ENCODE measurements around the gene RAPSN. TPM values are rescaled to one million over a fixed set of nuclear protein-coding genes. Genes with fewer than 3 reads are reported as not detected.

Gene RAPSN
- total RNA-seq, 4 donors from 2014 or later = 0.42 to 1.4 (median 0.70) TPM

DNA sequence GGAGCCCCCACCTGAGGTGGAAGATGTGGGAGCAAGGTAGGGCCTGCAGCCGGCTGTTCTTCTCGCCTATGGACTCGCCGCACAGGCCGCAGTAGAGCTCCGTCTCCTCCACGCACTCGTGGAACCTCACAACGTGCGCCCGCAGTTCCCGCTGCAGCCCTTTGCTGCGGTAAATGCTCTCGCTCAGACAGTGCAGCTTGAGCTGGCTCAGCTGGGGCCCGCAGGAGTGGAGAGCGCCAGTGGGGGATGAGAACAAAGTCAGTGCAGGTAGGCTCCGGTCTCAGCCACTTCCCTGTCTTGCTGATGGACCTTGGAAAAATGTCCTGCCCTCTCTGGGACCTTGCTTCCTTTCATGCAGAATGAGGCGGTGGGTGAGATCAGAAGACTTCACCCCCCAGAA lies 10.2 kb downstream of the RAPSN start:
- intact Hi-C loops (cut with DNase I) = no loop called here
- TF ChIP-seq EP300 (IDR thresholded peaks at IDR 0.05) (no peak), POLR2AphosphoS5 (IDR thresholded peaks at IDR 0.05) (no peak), POLR2A (IDR thresholded peaks at IDR 0.05; ENCODE audit: low read depth) (no peak)
- TF ChIP-seq, protein P1, sequence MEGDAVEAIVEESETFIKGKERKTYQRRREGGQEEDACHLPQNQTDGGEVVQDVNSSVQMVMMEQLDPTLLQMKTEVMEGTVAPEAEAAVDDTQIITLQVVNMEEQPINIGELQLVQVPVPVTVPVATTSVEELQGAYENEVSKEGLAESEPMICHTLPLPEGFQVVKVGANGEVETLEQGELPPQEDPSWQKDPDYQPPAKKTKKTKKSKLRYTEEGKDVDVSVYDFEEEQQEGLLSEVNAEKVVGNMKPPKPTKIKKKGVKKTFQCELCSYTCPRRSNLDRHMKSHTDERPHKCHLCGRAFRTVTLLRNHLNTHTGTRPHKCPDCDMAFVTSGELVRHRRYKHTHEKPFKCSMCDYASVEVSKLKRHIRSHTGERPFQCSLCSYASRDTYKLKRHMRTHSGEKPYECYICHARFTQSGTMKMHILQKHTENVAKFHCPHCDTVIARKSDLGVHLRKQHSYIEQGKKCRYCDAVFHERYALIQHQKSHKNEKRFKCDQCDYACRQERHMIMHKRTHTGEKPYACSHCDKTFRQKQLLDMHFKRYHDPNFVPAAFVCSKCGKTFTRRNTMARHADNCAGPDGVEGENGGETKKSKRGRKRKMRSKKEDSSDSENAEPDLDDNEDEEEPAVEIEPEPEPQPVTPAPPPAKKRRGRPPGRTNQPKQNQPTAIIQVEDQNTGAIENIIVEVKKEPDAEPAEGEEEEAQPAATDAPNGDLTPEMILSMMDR (IDR thresholded peaks at IDR 0.05) = no peak

DNA sequence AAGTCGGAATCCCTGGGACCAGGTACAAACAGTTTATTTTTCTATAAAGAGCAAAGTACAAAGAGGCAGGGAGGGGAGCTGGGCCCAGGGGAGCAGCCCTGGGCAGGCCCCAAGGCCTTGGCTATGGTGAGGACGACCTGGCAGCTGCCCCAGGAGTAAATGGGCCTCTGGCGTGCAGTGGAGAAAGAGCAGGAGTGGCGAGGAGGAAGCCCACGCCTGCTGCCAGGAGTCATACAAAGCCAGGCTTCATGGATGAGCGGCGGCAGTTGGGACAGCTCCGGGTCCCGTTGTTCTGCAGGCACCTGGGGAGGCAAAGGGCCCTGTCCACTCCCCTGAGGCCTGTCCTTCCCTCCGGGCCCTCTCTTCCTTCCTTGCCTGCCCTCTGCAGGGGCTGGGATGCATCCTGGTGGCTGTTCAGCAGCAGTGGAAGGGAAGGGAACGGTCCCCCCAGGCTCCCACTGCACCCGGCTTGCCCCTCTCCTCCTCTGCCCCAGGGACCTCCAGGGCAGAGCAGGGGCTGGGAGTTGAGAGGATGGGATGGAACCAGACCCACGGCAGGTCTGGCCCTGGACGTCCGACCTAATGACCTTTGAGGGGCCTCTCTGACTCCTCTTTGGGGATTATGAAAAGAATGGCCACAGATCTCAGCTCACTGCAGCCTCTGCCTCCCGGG lies 11.1 kb downstream of the RAPSN start:
- H3K4me1 ChIP-seq = peaks cover 5 to 21% (median 19%) of the 10 kb centered on the region in 4 donors
- no peak for DNase-seq (ENCODE audit: extremely low spot score)
- no peaks in the 10 kb centered on the region for H3K9me3 ChIP-seq
- TF ChIP-seq, protein P1 (IDR thresholded peaks at IDR 0.05) = no peak
- TF ChIP-seq EP300 (IDR thresholded peaks at IDR 0.05) = no peak
- no peaks in the 10 kb centered on the region for H3K36me3 ChIP-seq
- no peak overlapping the region for H3K4me3 ChIP-seq
- H3K27ac ChIP-seq (replicated peaks in 1 of 4) = peak overlapping the region in 2 of 4 donors; percentile 9 to 10
- 74% methylated on average over 13 of the region's 16 CpGs for WGBS
- intact Hi-C loops (cut with DNase I) = no loop called here
- H3K27me3 ChIP-seq = no peaks in the 10 kb centered on the region

More for the DNA sequence above, 10.2 kb downstream of the RAPSN start:
- Histone ChIP-seq H3K4me1 (peaks cover 5 to 21% (median 19%) of the 10 kb centered on the region in 4 donors), H3K27me3 (no peaks in the 10 kb centered on the region), H3K36me3 (no peaks in the 10 kb centered on the region), H3K4me3 (no peak overlapping the region), H3K9me3 (no peaks in the 10 kb centered on the region), H3K27ac (replicated peaks in 1 of 4) (no peak overlapping the region)
- 91% methylated on average over 4 of the region's 18 CpGs for WGBS
- no peak for DNase-seq (ENCODE audit: extremely low spot score)

DNA sequence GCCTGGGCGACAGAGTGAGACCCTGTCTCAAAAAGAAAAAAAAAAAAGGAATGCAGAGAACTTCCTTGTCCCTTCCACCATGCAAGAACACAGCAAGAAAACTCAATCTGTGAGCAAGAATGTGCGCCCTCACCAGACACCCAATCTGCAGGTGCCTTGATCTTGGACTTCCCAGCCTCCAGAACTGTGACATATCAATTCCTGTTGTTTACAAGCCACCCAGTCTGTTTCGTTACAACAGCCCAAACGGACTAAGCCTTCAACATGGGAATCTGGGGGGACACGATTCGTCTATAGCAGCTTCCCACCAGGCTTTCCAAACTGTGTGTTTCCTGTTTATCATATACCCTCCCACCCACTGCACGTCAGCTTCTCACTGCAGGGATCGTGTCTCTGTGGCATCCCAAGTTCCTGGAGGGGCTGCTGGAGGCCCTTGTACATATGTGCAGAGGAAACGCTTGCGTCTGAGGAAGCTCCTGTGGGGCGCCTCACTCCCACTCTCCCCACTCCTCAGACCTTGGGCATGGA lies 11.7 kb downstream of the RAPSN start:
- WGBS = 86% methylated on average over 9 of the region's 11 CpGs

DNA sequence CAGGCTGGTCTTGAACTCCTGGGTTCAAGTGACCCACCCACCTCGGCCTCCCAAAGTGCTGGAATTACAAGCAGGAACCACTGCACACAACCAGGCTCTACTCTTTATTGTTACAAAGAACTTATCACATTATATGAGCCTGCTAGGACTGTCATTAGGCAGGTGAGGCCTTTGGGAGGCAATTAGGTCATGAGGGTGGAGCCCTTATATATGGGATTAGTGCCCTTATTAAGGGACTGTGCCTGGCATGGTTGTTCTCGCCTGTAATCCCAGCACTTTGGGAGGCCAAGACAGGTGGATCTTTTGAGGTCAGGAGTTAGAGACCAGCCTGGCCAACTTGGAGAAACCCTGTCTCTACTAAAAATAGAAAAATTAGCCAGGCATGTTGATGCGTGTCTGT lies 12.2 kb downstream of the RAPSN start:
- H3K4me3 ChIP-seq = no peak overlapping the region
- no peak for DNase-seq (ENCODE audit: extremely low spot score)
- 100% methylated on average over 3 of the region's 3 CpGs for WGBS
- TF ChIP-seq, protein P1 (IDR thresholded peaks at IDR 0.05) = no peak
- TF ChIP-seq POLR2A (IDR thresholded peaks at IDR 0.05; ENCODE audit: low read depth) (no peak), EP300 (IDR thresholded peaks at IDR 0.05) (no peak), POLR2AphosphoS5 (IDR thresholded peaks at IDR 0.05) (no peak)
- H3K36me3 ChIP-seq = no peaks in the 10 kb centered on the region
- H3K27me3 ChIP-seq = no peaks in the 10 kb centered on the region
- H3K4me1 ChIP-seq = peaks cover 5 to 21% (median 19%) of the 10 kb centered on the region in 4 donors
- no peaks in the 10 kb centered on the region for H3K9me3 ChIP-seq
- no peak overlapping the region for H3K27ac ChIP-seq (replicated peaks in 1 of 4)
- intact Hi-C loops (cut with DNase I) = no loop called here

More for the DNA sequence above, 11.7 kb downstream of the RAPSN start:
- no peak for DNase-seq (ENCODE audit: extremely low spot score)
- intact Hi-C loops (cut with DNase I) = no loop called here
- TF ChIP-seq POLR2A (IDR thresholded peaks at IDR 0.05; ENCODE audit: low read depth) = no peak
- no peak for TF ChIP-seq POLR2AphosphoS5 (IDR thresholded peaks at IDR 0.05)
- no peak for TF ChIP-seq EP300 (IDR thresholded peaks at IDR 0.05)
- TF ChIP-seq, protein P1 (IDR thresholded peaks at IDR 0.05) = no peak
- Histone ChIP-seq H3K27me3 (no peaks in the 10 kb centered on the region), H3K9me3 (no peaks in the 10 kb centered on the region), H3K36me3 (no peaks in the 10 kb centered on the region), H3K4me1 (peaks cover 5 to 21% (median 19%) of the 10 kb centered on the region in 4 donors), H3K4me3 (no peak overlapping the region), H3K27ac (replicated peaks in 1 of 4) (peak overlapping the region in 2 of 4 donors; percentile 9 to 10)

All from esophagus muscularis mucosa (tissue), 4 donors.